CD4-positive, alpha-beta T cell (primary cell): ENCODE measurements around the gene BICC1. TPM values are rescaled to one million over a fixed set of nuclear protein-coding genes. Genes with fewer than 3 reads are reported as not detected.

Source experiments
- ATAC-seq: fragments of 200-7000 bp; cut with Tn5 transposase; one replicate; pipeline ENCODE4 v1.10.0; 2022; ENCODE audit warnings: mild to moderate bottlenecking; ENCODE audit not compliant: poor library complexity
- CTCF ChIA-PET: fragments of 350-600 bp; sonication (Branson Sonifier 250); formaldehyde crosslinking; loops from one replicate; lab custom pipeline; 2021; ENCODE audit warnings: antibody characterized with exemption, inconsistent platforms; lab: Charles Lee
- POLR2A ChIA-PET: fragments of 350-600 bp; sonication (Branson Sonifier 250); formaldehyde crosslinking; loops from one replicate; lab custom pipeline; 2021; ENCODE audit warnings: antibody characterized with exemption, inconsistent platforms; lab: Charles Lee
- DNase-seq, 14 experiments: peaks; one replicate each; pipeline ENCODE4 v3.0.0-alpha.2; 2013 to 2020; ENCODE audit warnings: mixed read lengths in 2 of 14
- H3K27ac ChIP-seq, 2 donors: one replicate each; pipeline versions ENCODE4 v1.5.1 to v1.7.0; 2013; ENCODE audit warnings: low read length in 2 of 2, low read depth in 1 of 2, mild to moderate bottlenecking in 1 of 2
- H3K27me3 ChIP-seq, 2 experiments: 1 replicate in 1 of 2; 2 replicates in 1 of 2; pipeline versions ENCODE4 v1.6.1 to v1.7.0; 2013; ENCODE audit warnings: low read length in 2 of 2, control low read depth in 1 of 2, mild to moderate bottlenecking in 1 of 2, moderate library complexity in 1 of 2; ENCODE audit not compliant: insufficient read depth in 2 of 2, control insufficient read depth in 1 of 2
- H3K36me3 ChIP-seq: one replicate; pipeline ENCODE4 v1.6.1; 2013; ENCODE audit warnings: low read length, control low read depth; ENCODE audit not compliant: insufficient read depth
- H3K4me1 ChIP-seq: one replicate; pipeline ENCODE4 v1.6.1; 2013; ENCODE audit warnings: low read length, control low read depth; ENCODE audit not compliant: insufficient read depth
- H3K4me3 ChIP-seq: one replicate; pipeline ENCODE4 v1.5.1; 2013; ENCODE audit warnings: mild to moderate bottlenecking, low read length, moderate library complexity
- H3K9me3 ChIP-seq, 2 experiments: 1 replicate in 1 of 2; 2 replicates in 1 of 2; pipeline versions ENCODE4 v1.6.1 to v1.7.0; 2013; ENCODE audit warnings: low read length in 2 of 2, mild to moderate bottlenecking in 2 of 2, control low read depth in 1 of 2, moderate library complexity in 1 of 2; ENCODE audit not compliant: control insufficient read depth in 1 of 2, insufficient read depth in 1 of 2
- H3K27ac Mint-ChIP-seq: one replicate; pipeline ENCODE4 v1.8.0; 2020; ENCODE audit warnings: mixed read lengths
- H3K27me3 Mint-ChIP-seq: one replicate; pipeline ENCODE4 v1.8.0; 2021; ENCODE audit warnings: mixed read lengths
- H3K36me3 Mint-ChIP-seq: one replicate; pipeline ENCODE4 v1.8.0; 2021; ENCODE audit warnings: low read depth, mixed read lengths
- H3K4me1 Mint-ChIP-seq: one replicate; pipeline ENCODE4 v1.8.0; 2021; ENCODE audit warnings: low read depth, mixed read lengths
- H3K4me3 Mint-ChIP-seq: one replicate; pipeline ENCODE4 v1.8.0; 2020; ENCODE audit warnings: mild to moderate bottlenecking, mixed read lengths
- H3K9me3 Mint-ChIP-seq: one replicate; pipeline ENCODE4 v1.8.0; 2020; ENCODE audit warnings: mixed read lengths
- CTCF ChIP-seq: fragments of 200-600 bp; IDR thresholded peaks from one replicate; pipeline ENCODE4 v1.8.0; 2022; ENCODE audit warnings: antibody characterized with exemption, mild to moderate bottlenecking
- intact Hi-C, 2 experiments: fragments of 100-400 bp; cut with DNase I in 1 of 2; cut with micrococcal nuclease in 1 of 2; formaldehyde crosslinking; loops; one replicate each; pipeline versions ENCODE4 v1.15.1 to v1.9.0; 2023 to 2025; cut with DNase I, micrococcal nuclease
- total RNA-seq, 174 experiments: library from RNA in 2 of 174; stranded (reverse) in 2 of 174; gene quantifications; one replicate each; pipeline ENCODE4 v1.2.3 and lab custom pipeline; 2021 to 2026

BICC1 gene
- total RNA-seq, 2 experiments from 2014 or later, result not detected

- DNase-seq (no peak), ATAC-seq (no peak)
- Histone ChIP-seq H3K4me3 (no peak overlapping the region), H3K36me3 (no peaks in the 10 kb centered on the region), H3K27ac (no peak overlapping the region), H3K27me3 (no peaks in the 10 kb centered on the region), H3K9me3 (no peaks in the 10 kb centered on the region), H3K4me1 (no peaks in the 10 kb centered on the region)
- H3K27ac Mint-ChIP-seq, result no peak overlapping the region
- H3K27me3 Mint-ChIP-seq, result peaks cover 4% of the 10 kb centered on the region
- ChIA-PET CTCF (no interaction called here), POLR2A (no interaction called here)
- TF ChIP-seq CTCF, result no peak
- intact Hi-C loops, result no loop called here
- H3K4me1 Mint-ChIP-seq, result no peaks in the 10 kb centered on the region
- no peak overlapping the region for H3K4me3 Mint-ChIP-seq
- H3K9me3 Mint-ChIP-seq, result no peaks in the 10 kb centered on the region
- no peaks in the 10 kb centered on the region for H3K36me3 Mint-ChIP-seq
Measured at GRCh38 chr10:58870070-58870469, 357.4 kb downstream of the BICC1 start.

- no peaks in the 10 kb centered on the region for H3K36me3 Mint-ChIP-seq
- H3K27me3 Mint-ChIP-seq, result peaks cover 4% of the 10 kb centered on the region
- intact Hi-C loops, result no loop called here
- ATAC-seq (no peak), DNase-seq (no peak)
- no peak overlapping the region for H3K4me3 Mint-ChIP-seq
- Histone ChIP-seq H3K9me3 (no peaks in the 10 kb centered on the region), H3K4me1 (no peaks in the 10 kb centered on the region), H3K4me3 (no peak overlapping the region), H3K27ac (no peak overlapping the region), H3K27me3 (no peaks in the 10 kb centered on the region), H3K36me3 (no peaks in the 10 kb centered on the region)
- H3K4me1 Mint-ChIP-seq, result no peaks in the 10 kb centered on the region
- POLR2A ChIA-PET, result no interaction called here
- CTCF ChIA-PET, result no interaction called here
- H3K27ac Mint-ChIP-seq, result no peak overlapping the region
- TF ChIP-seq CTCF, result no peak
- no peaks in the 10 kb centered on the region for H3K9me3 Mint-ChIP-seq
Measured at GRCh38 chr10:58873161-58873560, 360.5 kb downstream of the BICC1 start.

Other genes with a start within 250 kb of the BICC1 start
- gene IPMK, start 245.0 kb upstream of the BICC1 start, total RNA-seq, result 1 to 10 TPM; 1.4 to 1.5 TPM
- gene CISD1, start 243.7 kb upstream of the BICC1 start, total RNA-seq, result 1 to 10 TPM; 1.5 to 2.0 TPM
- gene UBE2D1, start 177.9 kb upstream of the BICC1 start, total RNA-seq, result 1 to 10 TPM; 6.0 to 7.8 TPM
- 10 to 100 TPM; 43.7 to 50.5 TPM for gene TFAM, start 127.5 kb upstream of the BICC1 start, total RNA-seq